Nephron progenitor cell (in vitro differentiated cells): ENCODE measurements around the gene MSL1.
A peak's percentile ranks its signal among the peaks of the same experiment; 100 is the strongest.

Experiments
- DNase-seq: peaks from one replicate; pipeline ENCODE4 v3.0.0; 2021
- H3K27ac Mint-ChIP-seq: 2 replicates; pipeline ENCODE4 v1.8.0; 2021; ENCODE audit warnings: mild to moderate bottlenecking, moderate library complexity, mixed read lengths
- H3K27me3 Mint-ChIP-seq: 2 replicates; pipeline ENCODE4 v1.8.0; 2021; ENCODE audit warnings: mild to moderate bottlenecking, low read depth, mixed read lengths; ENCODE audit not compliant: poor library complexity
- H3K36me3 Mint-ChIP-seq: 2 replicates; pipeline ENCODE4 v1.8.0; 2021; ENCODE audit warnings: low read depth, mixed read lengths
- H3K4me1 Mint-ChIP-seq: 2 replicates; pipeline ENCODE4 v1.8.0; 2021; ENCODE audit warnings: mixed read lengths
- H3K4me3 Mint-ChIP-seq: 2 replicates; pipeline ENCODE4 v1.8.0; 2021; ENCODE audit warnings: mild to moderate bottlenecking, moderate library complexity, mixed read lengths
- H3K9me3 Mint-ChIP-seq: 2 replicates; pipeline ENCODE4 v1.8.0; 2021; ENCODE audit warnings: mild to moderate bottlenecking, moderate library complexity, mixed read lengths
- CTCF ChIP-seq: fragments of 200-600 bp; sonication (generic); IDR thresholded peaks from 2 replicates; pipeline ENCODE4 v1.5.0; 2021; ENCODE audit warnings: antibody characterized with exemption

Gene MSL1

GRCh38 chr17:40074871-40075200, 46.9 kb upstream of the MSL1 start:
- Mint-ChIP-seq H3K27me3 (no peaks in the 10 kb centered on the region), H3K4me1 (peaks cover 42% of the 10 kb centered on the region), H3K36me3 (no peaks in the 10 kb centered on the region), H3K9me3 (no peaks in the 10 kb centered on the region), H3K4me3 (no peak overlapping the region), H3K27ac (peak overlapping the region; percentile 24)
- TF ChIP-seq CTCF: no peak
- no peak for DNase-seq

- peak; percentile 76 for TF ChIP-seq CTCF
- H3K27me3 Mint-ChIP-seq: no peaks in the 10 kb centered on the region
- H3K27ac Mint-ChIP-seq: peak overlapping the region; percentile 32
- no peaks in the 10 kb centered on the region for H3K9me3 Mint-ChIP-seq
- peak; percentile 76 for DNase-seq
- peak overlapping the region; percentile 54 for H3K4me3 Mint-ChIP-seq
- no peaks in the 10 kb centered on the region for H3K36me3 Mint-ChIP-seq
- peaks cover 36% of the 10 kb centered on the region for H3K4me1 Mint-ChIP-seq
Measured at GRCh38 chr17:40075201-40075941, 46.4 kb upstream of the MSL1 start.

- no peaks in the 10 kb centered on the region for H3K36me3 Mint-ChIP-seq
- peak overlapping the region; percentile 32 for H3K27ac Mint-ChIP-seq
- no peak for TF ChIP-seq CTCF
- H3K4me1 Mint-ChIP-seq: peaks cover 30% of the 10 kb centered on the region
- no peak for DNase-seq
- H3K9me3 Mint-ChIP-seq: no peaks in the 10 kb centered on the region
- H3K27me3 Mint-ChIP-seq: no peaks in the 10 kb centered on the region
- H3K4me3 Mint-ChIP-seq: no peak overlapping the region
Measured at GRCh38 chr17:40075942-40076498, 45.8 kb upstream of the MSL1 start.

GRCh38 chr17:40076591-40076990, 45.2 kb upstream of the MSL1 start:
- no peaks in the 10 kb centered on the region for H3K36me3 Mint-ChIP-seq
- H3K4me1 Mint-ChIP-seq: peaks cover 25% of the 10 kb centered on the region
- H3K9me3 Mint-ChIP-seq: no peaks in the 10 kb centered on the region
- H3K27me3 Mint-ChIP-seq: no peaks in the 10 kb centered on the region
- no peak overlapping the region for H3K4me3 Mint-ChIP-seq
- DNase-seq: no peak
- TF ChIP-seq CTCF: no peak
- H3K27ac Mint-ChIP-seq: no peak overlapping the region

- Mint-ChIP-seq H3K27ac (peak overlapping the region; percentile 39), H3K27me3 (no peaks in the 10 kb centered on the region), H3K36me3 (peaks cover 5% of the 10 kb centered on the region), H3K4me3 (no peak overlapping the region), H3K4me1 (peaks cover 17% of the 10 kb centered on the region), H3K9me3 (no peaks in the 10 kb centered on the region)
- DNase-seq: no peak
- no peak for TF ChIP-seq CTCF
Measured at GRCh38 chr17:40079545-40079944, 42.2 kb upstream of the MSL1 start.

- no peak for TF ChIP-seq CTCF
- peaks cover 16% of the 10 kb centered on the region for H3K4me1 Mint-ChIP-seq
- no peak overlapping the region for H3K4me3 Mint-ChIP-seq
- H3K27me3 Mint-ChIP-seq: no peaks in the 10 kb centered on the region
- H3K27ac Mint-ChIP-seq: no peak overlapping the region
- H3K9me3 Mint-ChIP-seq: no peaks in the 10 kb centered on the region
- peaks cover 28% of the 10 kb centered on the region for H3K36me3 Mint-ChIP-seq
- DNase-seq: no peak
Measured at GRCh38 chr17:40084477-40084876, 37.3 kb upstream of the MSL1 start.
